Heart left ventricle (tissue), 13 donors: ENCODE data around the gene NUBPL.

Experiments used
- POLR2A ChIP-seq, 2 donors: fragments of 450-650 bp; IDR thresholded peaks; one replicate each; pipeline ENCODE4 v1.6.1; 2017; ENCODE audit warnings: antibody characterized with exemption in 2 of 2, mild to moderate bottlenecking in 2 of 2, moderate library complexity in 2 of 2
- TF ChIP-seq, protein P1 (sequence below), 12 donors: fragments of 200-600 bp; sonication (generic) in 4 of 12; IDR thresholded peaks; one replicate each; pipeline versions ENCODE4 v1.5.0 to v1.8.0; 2018 to 2022; ENCODE audit warnings: antibody characterized with exemption in 12 of 12, mild to moderate bottlenecking in 5 of 12
- donor health status: ischemic (EF 13 %, LVEDD 7.1; RV severe dilation, severe dysfunction).
- donor health status: DM: no; HTN: yes; CAD: no.
- donor health status: DM: no; HTN: no; CAD: no.
- donor health status: ischemic (EF 25% LVEDD 6.9; RV normal size, moderate dysfunction).
- donor health status: ischemic (EF 25% LVEDD 5.7; RV mildly dilated, moderate dysfunction).
- donor health status: ischemic (EF 35%, LVEDD 5.7; RV mildly dilated, moderate dysfunction).
- donor health status: nonischemic (EF 11% LVEDD 7.7; RV severe dilation, severe dysfunction).
- donor health status: DM: yes; HTN: yes; CAD: no.
- donor health status: PGD.
- donor health status: ischemic (EF 29% LVEDD 5.4; RV normal size, mild dysfunction).
- donor health status: nonischemic (EF 23%, LVEDD 6.1; RV moderate dilation, normal function).

DNA sequence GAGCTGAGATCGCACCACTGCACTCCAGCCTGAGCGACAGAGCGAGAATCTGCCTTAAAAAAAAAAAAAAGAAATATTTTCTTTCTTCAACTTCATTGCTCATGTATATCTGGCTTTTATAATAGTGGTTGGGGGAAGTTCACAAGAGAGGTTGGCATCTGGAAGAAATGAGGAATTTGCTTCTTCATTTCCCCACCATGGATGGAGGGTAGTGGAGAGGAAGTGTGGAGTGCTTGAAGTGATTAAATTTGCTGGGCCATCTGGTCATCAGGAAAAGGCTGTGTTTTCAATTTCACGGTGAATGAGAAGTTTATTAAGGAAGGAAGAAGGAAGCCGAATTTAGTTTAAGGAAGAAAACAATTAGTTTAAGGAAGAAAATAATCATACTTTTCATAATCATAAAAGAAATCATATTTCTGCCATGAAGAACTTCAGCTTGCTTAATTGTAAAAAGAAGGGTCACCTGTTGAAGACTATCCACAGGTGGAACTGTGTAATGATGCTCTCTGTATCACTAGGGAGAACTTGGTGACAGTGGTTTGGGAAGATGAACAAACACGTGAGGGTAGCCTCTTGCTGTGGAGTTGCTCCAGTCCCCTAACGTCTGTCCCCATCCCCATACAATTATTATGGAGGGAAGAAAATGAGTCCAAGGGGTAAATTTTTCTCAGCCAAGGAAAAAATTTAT lies 318.6 kb downstream of the NUBPL start:
- TF ChIP-seq, protein P1, sequence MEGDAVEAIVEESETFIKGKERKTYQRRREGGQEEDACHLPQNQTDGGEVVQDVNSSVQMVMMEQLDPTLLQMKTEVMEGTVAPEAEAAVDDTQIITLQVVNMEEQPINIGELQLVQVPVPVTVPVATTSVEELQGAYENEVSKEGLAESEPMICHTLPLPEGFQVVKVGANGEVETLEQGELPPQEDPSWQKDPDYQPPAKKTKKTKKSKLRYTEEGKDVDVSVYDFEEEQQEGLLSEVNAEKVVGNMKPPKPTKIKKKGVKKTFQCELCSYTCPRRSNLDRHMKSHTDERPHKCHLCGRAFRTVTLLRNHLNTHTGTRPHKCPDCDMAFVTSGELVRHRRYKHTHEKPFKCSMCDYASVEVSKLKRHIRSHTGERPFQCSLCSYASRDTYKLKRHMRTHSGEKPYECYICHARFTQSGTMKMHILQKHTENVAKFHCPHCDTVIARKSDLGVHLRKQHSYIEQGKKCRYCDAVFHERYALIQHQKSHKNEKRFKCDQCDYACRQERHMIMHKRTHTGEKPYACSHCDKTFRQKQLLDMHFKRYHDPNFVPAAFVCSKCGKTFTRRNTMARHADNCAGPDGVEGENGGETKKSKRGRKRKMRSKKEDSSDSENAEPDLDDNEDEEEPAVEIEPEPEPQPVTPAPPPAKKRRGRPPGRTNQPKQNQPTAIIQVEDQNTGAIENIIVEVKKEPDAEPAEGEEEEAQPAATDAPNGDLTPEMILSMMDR (IDR thresholded peaks at IDR 0.05): no peak
- no peak for TF ChIP-seq POLR2A (IDR thresholded peaks at IDR 0.05)
